ENCODE results near the gene NECTIN2.

- TF ChIP-seq EZH2phosphoT487 (IDR thresholded peaks at IDR 0.05) (no peak), CTCF (IDR thresholded peaks at IDR 0.05) (no peak)
Measured at GRCh38 chr19:44892932-44893331, 46.8 kb downstream of the NECTIN2 start.
